Measurements from ENCODE around the gene CCDC141.

GRCh38 chr2:178978667-178979066 lies 71.3 kb downstream of the CCDC141 start:
- TF ChIP-seq, protein P1, sequence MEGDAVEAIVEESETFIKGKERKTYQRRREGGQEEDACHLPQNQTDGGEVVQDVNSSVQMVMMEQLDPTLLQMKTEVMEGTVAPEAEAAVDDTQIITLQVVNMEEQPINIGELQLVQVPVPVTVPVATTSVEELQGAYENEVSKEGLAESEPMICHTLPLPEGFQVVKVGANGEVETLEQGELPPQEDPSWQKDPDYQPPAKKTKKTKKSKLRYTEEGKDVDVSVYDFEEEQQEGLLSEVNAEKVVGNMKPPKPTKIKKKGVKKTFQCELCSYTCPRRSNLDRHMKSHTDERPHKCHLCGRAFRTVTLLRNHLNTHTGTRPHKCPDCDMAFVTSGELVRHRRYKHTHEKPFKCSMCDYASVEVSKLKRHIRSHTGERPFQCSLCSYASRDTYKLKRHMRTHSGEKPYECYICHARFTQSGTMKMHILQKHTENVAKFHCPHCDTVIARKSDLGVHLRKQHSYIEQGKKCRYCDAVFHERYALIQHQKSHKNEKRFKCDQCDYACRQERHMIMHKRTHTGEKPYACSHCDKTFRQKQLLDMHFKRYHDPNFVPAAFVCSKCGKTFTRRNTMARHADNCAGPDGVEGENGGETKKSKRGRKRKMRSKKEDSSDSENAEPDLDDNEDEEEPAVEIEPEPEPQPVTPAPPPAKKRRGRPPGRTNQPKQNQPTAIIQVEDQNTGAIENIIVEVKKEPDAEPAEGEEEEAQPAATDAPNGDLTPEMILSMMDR (IDR thresholded peaks at IDR 0.05), result no peak
- TF ChIP-seq POLR2A (IDR thresholded peaks at IDR 0.05), result no peak
